HEK293T (cell line): ENCODE measurements around the gene ADISSP.

ENCODE experiments used
- ARNT ChIP-seq: fragments of 450-650 bp; IDR thresholded peaks from 2 replicates; pipeline ENCODE4 v1.6.1; 2017; ENCODE audit warnings: mild to moderate bottlenecking
- BHLHE40 ChIP-seq: fragments of 450-650 bp; IDR thresholded peaks from 2 replicates; pipeline ENCODE4 v1.6.1; 2016; ENCODE audit warnings: mild to moderate bottlenecking, moderate library complexity, borderline replicate concordance
- ELF4 ChIP-seq: fragments of 450-650 bp; IDR thresholded peaks from 2 replicates; pipeline ENCODE4 v1.6.1; 2017; ENCODE audit warnings: antibody characterized with exemption
- FOXM1 ChIP-seq: fragments of 450-650 bp; IDR thresholded peaks from 2 replicates; pipeline ENCODE4 v1.6.1; 2017; ENCODE audit warnings: mild to moderate bottlenecking, borderline replicate concordance
- HDGF ChIP-seq: fragments of 450-650 bp; IDR thresholded peaks from 2 replicates; pipeline ENCODE4 v1.6.1; 2017; ENCODE audit warnings: antibody characterized with exemption, borderline replicate concordance
- L3MBTL2 ChIP-seq: fragments of 450-650 bp; conservative IDR thresholded peaks from 2 replicates; pipeline ENCODE4 v1.6.1; 2016; ENCODE audit warnings: mild to moderate bottlenecking
- PKNOX1 ChIP-seq: fragments of 450-650 bp; IDR thresholded peaks from 2 replicates; pipeline ENCODE4 v1.6.1; 2016
- SP1 ChIP-seq: fragments of 450-650 bp; IDR thresholded peaks from 2 replicates; pipeline ENCODE4 v1.6.1; 2017
- SUZ12 ChIP-seq: fragments of 450-650 bp; IDR thresholded peaks from 2 replicates; pipeline ENCODE4 v1.6.1; 2016; ENCODE audit warnings: mild to moderate bottlenecking
- TARDBP ChIP-seq: fragments of 450-650 bp; IDR thresholded peaks from 2 replicates; pipeline ENCODE4 v1.6.1; 2016
- ZNF384 ChIP-seq: fragments of 450-650 bp; IDR thresholded peaks from 2 replicates; pipeline ENCODE4 v1.6.1; 2016

- TF ChIP-seq SUZ12 (no peak), ELF4 (no peak), PKNOX1 (peak; percentile 32; the same call in 1 of the 2 replicates), FOXM1 (no peak), BHLHE40 (no peak), TARDBP (no peak), L3MBTL2 (no peak), ARNT (no peak), SP1 (no peak), ZNF384 (no peak), HDGF (no peak)
Observed at GRCh38 chr20:3788685-3789155, 21.2 kb upstream of the ADISSP start.
